Loucy (cell line): ENCODE results near the gene HNRNPK.

Experiments
- H2AFZ ChIP-seq: fragments of 200-600 bp; sonication (generic); 2 replicates; pipeline ENCODE4 v1.6.0; 2016; ENCODE audit warnings: antibody characterized with exemption, mild to moderate bottlenecking, low read length, moderate library complexity
- H3F3A ChIP-seq: fragments of 200-600 bp; 2 replicates; pipeline ENCODE4 v1.6.0; 2016; ENCODE audit warnings: antibody characterized with exemption, low read depth, mild to moderate bottlenecking
- H3K27me3 ChIP-seq: fragments of 200-600 bp; sonication (generic); 2 replicates; pipeline ENCODE4 v1.6.1; 2014; ENCODE audit warnings: low read length, mild to moderate bottlenecking; ENCODE audit not compliant: insufficient read depth, poor library complexity, severe bottlenecking
- H3K36me3 ChIP-seq: fragments of 200-600 bp; sonication (generic); 2 replicates; pipeline ENCODE4 v1.6.1; 2016; ENCODE audit warnings: low read length; ENCODE audit not compliant: insufficient read depth
- H3K4me1 ChIP-seq: fragments of 200-600 bp; sonication (generic); 2 replicates; pipeline ENCODE4 v1.5.1; 2014; ENCODE audit warnings: low read length, mild to moderate bottlenecking; ENCODE audit not compliant: insufficient read depth, poor library complexity, severe bottlenecking
- H3K4me2 ChIP-seq: fragments of 200-600 bp; sonication (generic); 2 replicates; pipeline ENCODE4 v1.6.0; 2014; ENCODE audit warnings: antibody characterized with exemption, low read length, low read depth, mild to moderate bottlenecking; ENCODE audit not compliant: poor library complexity, severe bottlenecking
- H3K4me3 ChIP-seq: fragments of 200-600 bp; sonication (generic); 2 replicates; pipeline ENCODE4 v1.5.1; 2014; ENCODE audit warnings: low read length, mild to moderate bottlenecking, mixed read lengths; ENCODE audit not compliant: poor library complexity, severe bottlenecking
- H3K79me2 ChIP-seq: fragments of 200-600 bp; sonication (generic); 2 replicates; pipeline ENCODE4 v1.6.1; 2014; ENCODE audit warnings: low read length; ENCODE audit not compliant: insufficient read depth
- H3K9ac ChIP-seq: fragments of 200-600 bp; sonication (generic); 2 replicates; pipeline ENCODE4 v1.6.0; 2014; ENCODE audit warnings: mild to moderate bottlenecking, low read depth, low read length, moderate library complexity; ENCODE audit not compliant: poor library complexity, severe bottlenecking
- H3K9me2 ChIP-seq: fragments of 200-600 bp; sonication (generic); replicated peaks from 2 replicates; pipeline ENCODE4 v1.6.1; 2016; ENCODE audit warnings: low read depth, low read length, mixed read lengths
- H3K9me3 ChIP-seq: fragments of 200-600 bp; sonication (generic); 2 replicates; pipeline ENCODE4 v1.6.1; 2014; ENCODE audit warnings: mild to moderate bottlenecking, antibody characterized with exemption, low read length, low read depth; ENCODE audit not compliant: insufficient read depth
- H4K20me1 ChIP-seq: fragments of 200-600 bp; sonication (generic); 2 replicates; pipeline ENCODE4 v1.6.0; 2014; ENCODE audit warnings: antibody characterized with exemption, low read length, mild to moderate bottlenecking; ENCODE audit not compliant: insufficient read depth, poor library complexity, severe bottlenecking
- EZH2phosphoT487 ChIP-seq: fragments of 200-600 bp; IDR thresholded peaks from 2 replicates; pipeline ENCODE4 v1.6.1; 2018; ENCODE audit warnings: antibody characterized with exemption, mild to moderate bottlenecking, moderate library complexity, borderline replicate concordance
- TF ChIP-seq, protein P1 (sequence below): fragments of 200-600 bp; sonication (generic); conservative IDR thresholded peaks from 2 replicates; pipeline ENCODE4 v1.5.1; 2014; ENCODE audit warnings: mild to moderate bottlenecking, antibody characterized with exemption, low read length

Gene HNRNPK

DNA sequence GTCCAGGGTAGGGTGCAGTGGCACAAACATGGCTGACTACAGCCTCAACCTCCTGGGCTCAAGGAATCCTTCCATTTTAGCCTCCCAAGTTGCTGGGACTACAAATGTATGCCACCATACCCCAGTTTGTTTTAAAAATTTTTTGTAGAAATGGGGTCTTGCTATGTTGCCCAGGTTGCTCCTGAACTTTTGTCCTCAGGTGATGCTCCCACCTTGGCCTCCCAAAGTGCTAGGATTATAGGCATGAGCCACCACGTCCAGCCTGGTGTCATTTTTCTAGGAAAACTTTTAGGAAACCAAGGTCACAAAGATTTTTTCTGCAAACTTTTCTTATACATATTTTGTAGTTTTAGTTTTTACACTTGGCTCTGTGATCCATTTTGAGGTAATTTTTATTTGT, 11.3 kb upstream of the HNRNPK start:
- Histone ChIP-seq H4K20me1 (no peaks in the 10 kb centered on the region), H3K9me2 (no peaks in the 10 kb centered on the region), H3K4me2 (no peak overlapping the region), H3K27me3 (no peaks in the 10 kb centered on the region), H3K4me3 (no peak overlapping the region), H3K36me3 (peaks cover 5% of the 10 kb centered on the region; the same call in 1 of the 2 replicates), H2AFZ (no peak overlapping the region), H3K9ac (no peak overlapping the region), H3K9me3 (no peaks in the 10 kb centered on the region), H3K4me1 (peaks cover 14% of the 10 kb centered on the region), H3F3A (no peaks in the 10 kb centered on the region), H3K79me2 (peaks cover 63% of the 10 kb centered on the region)
- no peak for TF ChIP-seq EZH2phosphoT487
- TF ChIP-seq, protein P1, sequence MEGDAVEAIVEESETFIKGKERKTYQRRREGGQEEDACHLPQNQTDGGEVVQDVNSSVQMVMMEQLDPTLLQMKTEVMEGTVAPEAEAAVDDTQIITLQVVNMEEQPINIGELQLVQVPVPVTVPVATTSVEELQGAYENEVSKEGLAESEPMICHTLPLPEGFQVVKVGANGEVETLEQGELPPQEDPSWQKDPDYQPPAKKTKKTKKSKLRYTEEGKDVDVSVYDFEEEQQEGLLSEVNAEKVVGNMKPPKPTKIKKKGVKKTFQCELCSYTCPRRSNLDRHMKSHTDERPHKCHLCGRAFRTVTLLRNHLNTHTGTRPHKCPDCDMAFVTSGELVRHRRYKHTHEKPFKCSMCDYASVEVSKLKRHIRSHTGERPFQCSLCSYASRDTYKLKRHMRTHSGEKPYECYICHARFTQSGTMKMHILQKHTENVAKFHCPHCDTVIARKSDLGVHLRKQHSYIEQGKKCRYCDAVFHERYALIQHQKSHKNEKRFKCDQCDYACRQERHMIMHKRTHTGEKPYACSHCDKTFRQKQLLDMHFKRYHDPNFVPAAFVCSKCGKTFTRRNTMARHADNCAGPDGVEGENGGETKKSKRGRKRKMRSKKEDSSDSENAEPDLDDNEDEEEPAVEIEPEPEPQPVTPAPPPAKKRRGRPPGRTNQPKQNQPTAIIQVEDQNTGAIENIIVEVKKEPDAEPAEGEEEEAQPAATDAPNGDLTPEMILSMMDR = no peak

DNA sequence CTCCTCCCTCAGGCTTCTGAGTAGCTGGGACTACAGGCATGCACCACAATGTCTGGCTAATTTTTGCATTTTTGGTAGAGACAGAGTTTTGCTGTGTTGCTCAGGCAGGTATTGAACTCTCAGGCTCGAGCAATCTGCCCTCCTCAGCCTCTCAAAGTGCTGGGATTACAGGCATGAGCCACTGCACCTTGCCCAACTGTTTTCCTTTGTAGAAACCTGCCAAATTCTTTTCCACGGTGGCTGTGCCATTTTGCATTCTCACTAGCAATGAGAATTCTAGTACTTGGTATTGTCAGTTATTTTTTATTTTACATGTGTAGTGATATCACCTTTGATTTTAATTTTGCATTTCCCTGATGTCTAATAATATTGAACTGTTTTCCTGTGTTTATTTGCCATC, 8.4 kb upstream of the HNRNPK start:
- no peaks in the 10 kb centered on the region for H3K27me3 ChIP-seq
- H3K9me3 ChIP-seq = no peaks in the 10 kb centered on the region
- no peak overlapping the region for H2AFZ ChIP-seq
- no peaks in the 10 kb centered on the region for H3K9me2 ChIP-seq
- no peak for TF ChIP-seq EZH2phosphoT487
- TF ChIP-seq, protein P1 = no peak
- peaks cover 30% of the 10 kb centered on the region for H3K4me1 ChIP-seq
- H3K4me2 ChIP-seq = no peak overlapping the region
- peaks cover 5% of the 10 kb centered on the region; the same call in 1 of the 2 replicates for H3K36me3 ChIP-seq
- H3K79me2 ChIP-seq = peaks cover 75% of the 10 kb centered on the region
- H3F3A ChIP-seq = no peaks in the 10 kb centered on the region
- H3K4me3 ChIP-seq = no peak overlapping the region
- no peak overlapping the region for H3K9ac ChIP-seq
- peaks cover 15% of the 10 kb centered on the region for H4K20me1 ChIP-seq

DNA sequence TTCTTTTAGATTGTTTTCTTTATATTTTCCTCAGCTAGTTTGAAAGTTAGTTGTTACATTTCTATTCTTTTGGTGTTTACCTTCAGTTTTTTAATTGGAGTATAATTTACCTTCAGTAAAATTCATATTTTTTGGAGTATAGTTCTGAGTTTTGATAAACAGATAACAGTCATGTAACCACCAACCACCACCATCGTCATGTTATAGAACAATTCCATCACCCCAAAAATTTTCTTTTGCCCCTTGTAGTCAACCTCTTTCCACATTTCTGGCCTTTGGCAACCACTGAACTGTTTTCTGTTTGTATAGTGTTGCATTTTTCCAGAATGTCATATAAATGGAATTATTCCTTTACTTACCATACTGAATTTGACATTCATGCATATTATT, 7.4 kb upstream of the HNRNPK start:
- peaks cover 5% of the 10 kb centered on the region; the same call in 1 of the 2 replicates for H3K36me3 ChIP-seq
- no peaks in the 10 kb centered on the region for H3K9me2 ChIP-seq
- no peak overlapping the region for H3K9ac ChIP-seq
- H3F3A ChIP-seq = no peaks in the 10 kb centered on the region
- peak overlapping the region; percentile 82 for H3K4me2 ChIP-seq
- H3K4me1 ChIP-seq = peaks cover 40% of the 10 kb centered on the region
- no peak overlapping the region for H2AFZ ChIP-seq
- H3K27me3 ChIP-seq = no peaks in the 10 kb centered on the region
- no peak overlapping the region for H3K4me3 ChIP-seq
- no peak for TF ChIP-seq EZH2phosphoT487
- TF ChIP-seq, protein P1 = no peak
- peaks cover 21% of the 10 kb centered on the region for H4K20me1 ChIP-seq
- no peaks in the 10 kb centered on the region for H3K9me3 ChIP-seq
- H3K79me2 ChIP-seq = peaks cover 76% of the 10 kb centered on the region
